GM12878 (cell line): ENCODE data around the gene BBS4.
"Not testable (repeated sequence)": the region's sequence is repeated elsewhere in the genome, so short reads cannot be mapped to it uniquely, and the experiment has no call there.

ENCODE experiments used
- CBX5 ChIP-seq: sonication (generic); IDR thresholded peaks from 2 replicates; pipeline ENCODE4 v1.6.1; 2016; ENCODE audit warnings: low read depth, moderate library complexity, mild to moderate bottlenecking, inconsistent platforms
- CREB1 ChIP-seq: IDR thresholded peaks from 2 replicates; pipeline ENCODE4 v1.6.1; 2012; ENCODE audit warnings: low read depth, mild to moderate bottlenecking, inconsistent platforms
- POLR2A ChIP-seq: IDR thresholded peaks from 2 replicates; pipeline ENCODE4 v1.6.1; 2011; ENCODE audit warnings: low read depth, mild to moderate bottlenecking, low read length
- POLR2AphosphoS2 ChIP-seq: IDR thresholded peaks from 2 replicates; pipeline ENCODE4 v1.6.1; 2011; ENCODE audit warnings: low read depth, mild to moderate bottlenecking, low read length, improper control_type of control experiment, moderate library complexity
- TF ChIP-seq, protein P1 (sequence below): fragments of 450-650 bp; IDR thresholded peaks from 2 replicates; pipeline ENCODE4 v1.6.1; 2016; ENCODE audit warnings: mild to moderate bottlenecking
- TF ChIP-seq, protein P2 (sequence below): fragments of 450-650 bp; IDR thresholded peaks from 2 replicates; pipeline ENCODE4 v1.6.1; 2016; ENCODE audit warnings: mild to moderate bottlenecking
- TF ChIP-seq, protein P3 (sequence below): IDR thresholded peaks from 2 replicates; pipeline ENCODE4 v1.6.1; 2012; ENCODE audit warnings: low read length, inconsistent platforms

DNA sequence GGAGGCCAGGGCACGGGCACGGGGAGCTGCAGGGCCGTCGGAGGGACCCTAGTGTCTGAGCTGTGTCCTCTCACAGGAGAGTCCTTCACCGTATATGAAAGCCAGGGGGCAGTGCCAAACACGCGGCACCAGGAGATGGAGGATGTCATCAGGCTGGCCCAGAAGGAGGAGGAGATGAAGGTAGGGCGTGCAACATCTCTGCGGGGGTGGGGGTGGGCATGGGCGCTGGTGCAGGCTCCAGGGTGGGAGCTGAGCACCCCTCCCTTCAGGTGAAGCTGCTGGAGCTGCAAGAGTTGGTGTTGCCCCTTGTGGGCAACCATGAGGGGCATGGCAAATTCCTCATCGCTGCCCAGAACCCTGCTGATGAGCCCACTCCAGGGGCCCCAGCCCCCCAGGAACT lies 20.3 kb upstream of the BBS4 start:
- not testable (repeated sequence) for TF ChIP-seq POLR2AphosphoS2, POLR2A, CREB1, CBX5
- TF ChIP-seq, protein P1, sequence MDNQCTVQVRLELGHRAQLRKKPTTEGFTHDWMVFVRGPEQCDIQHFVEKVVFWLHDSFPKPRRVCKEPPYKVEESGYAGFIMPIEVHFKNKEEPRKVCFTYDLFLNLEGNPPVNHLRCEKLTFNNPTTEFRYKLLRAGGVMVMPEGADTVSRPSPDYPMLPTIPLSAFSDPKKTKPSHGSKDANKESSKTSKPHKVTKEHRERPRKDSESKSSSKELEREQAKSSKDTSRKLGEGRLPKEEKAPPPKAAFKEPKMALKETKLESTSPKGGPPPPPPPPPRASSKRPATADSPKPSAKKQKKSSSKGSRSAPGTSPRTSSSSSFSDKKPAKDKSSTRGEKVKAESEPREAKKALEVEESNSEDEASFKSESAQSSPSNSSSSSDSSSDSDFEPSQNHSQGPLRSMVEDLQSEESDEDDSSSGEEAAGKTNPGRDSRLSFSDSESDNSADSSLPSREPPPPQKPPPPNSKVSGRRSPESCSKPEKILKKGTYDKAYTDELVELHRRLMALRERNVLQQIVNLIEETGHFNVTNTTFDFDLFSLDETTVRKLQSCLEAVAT, result not testable (repeated sequence)
- TF ChIP-seq, protein P2, sequence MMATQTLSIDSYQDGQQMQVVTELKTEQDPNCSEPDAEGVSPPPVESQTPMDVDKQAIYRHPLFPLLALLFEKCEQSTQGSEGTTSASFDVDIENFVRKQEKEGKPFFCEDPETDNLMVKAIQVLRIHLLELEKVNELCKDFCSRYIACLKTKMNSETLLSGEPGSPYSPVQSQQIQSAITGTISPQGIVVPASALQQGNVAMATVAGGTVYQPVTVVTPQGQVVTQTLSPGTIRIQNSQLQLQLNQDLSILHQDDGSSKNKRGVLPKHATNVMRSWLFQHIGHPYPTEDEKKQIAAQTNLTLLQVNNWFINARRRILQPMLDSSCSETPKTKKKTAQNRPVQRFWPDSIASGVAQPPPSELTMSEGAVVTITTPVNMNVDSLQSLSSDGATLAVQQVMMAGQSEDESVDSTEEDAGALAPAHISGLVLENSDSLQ, result not testable (repeated sequence)
- TF ChIP-seq, protein P3, sequence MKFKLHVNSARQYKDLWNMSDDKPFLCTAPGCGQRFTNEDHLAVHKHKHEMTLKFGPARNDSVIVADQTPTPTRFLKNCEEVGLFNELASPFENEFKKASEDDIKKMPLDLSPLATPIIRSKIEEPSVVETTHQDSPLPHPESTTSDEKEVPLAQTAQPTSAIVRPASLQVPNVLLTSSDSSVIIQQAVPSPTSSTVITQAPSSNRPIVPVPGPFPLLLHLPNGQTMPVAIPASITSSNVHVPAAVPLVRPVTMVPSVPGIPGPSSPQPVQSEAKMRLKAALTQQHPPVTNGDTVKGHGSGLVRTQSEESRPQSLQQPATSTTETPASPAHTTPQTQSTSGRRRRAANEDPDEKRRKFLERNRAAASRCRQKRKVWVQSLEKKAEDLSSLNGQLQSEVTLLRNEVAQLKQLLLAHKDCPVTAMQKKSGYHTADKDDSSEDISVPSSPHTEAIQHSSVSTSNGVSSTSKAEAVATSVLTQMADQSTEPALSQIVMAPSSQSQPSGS, result not testable (repeated sequence)
